SK-N-SH treated with all-trans-retinoic acid at 6 μM for 48 hours (cell line): ENCODE results near the gene ZMIZ1.

Experiments used
- ATAC-seq: fragments of 200-7000 bp; cut with Tn5 transposase; 3 replicates; pipeline ENCODE4 v1.9.1; 2020; ENCODE audit warnings: mild to moderate bottlenecking, moderate library complexity
- ARNTL ChIP-seq: fragments of 450-650 bp; formaldehyde crosslinking; IDR thresholded peaks from 2 replicates; pipeline ENCODE4 v1.5.0; 2020; ENCODE audit warnings: low read depth, mild to moderate bottlenecking, moderate library complexity, borderline replicate concordance
- BACH2 ChIP-seq: fragments of 250-450 bp; sonication (Bioruptor Pico); IDR thresholded peaks from 2 replicates; pipeline ENCODE4 v1.9.0; 2021; ENCODE audit warnings: mild to moderate bottlenecking, borderline replicate concordance
- CREB5 ChIP-seq: fragments of 250-450 bp; sonication (Bioruptor Pico); IDR thresholded peaks from 2 replicates; pipeline ENCODE4 v1.5.1; 2020; ENCODE audit warnings: low read depth, mild to moderate bottlenecking, moderate library complexity
- CSRNP3 ChIP-seq: fragments of 250-450 bp; sonication (Bioruptor Pico); IDR thresholded peaks from 2 replicates; pipeline ENCODE4 v1.5.1; 2021; ENCODE audit warnings: mild to moderate bottlenecking, moderate library complexity
- ESRRG ChIP-seq: fragments of 250-450 bp; sonication (Bioruptor Pico); IDR thresholded peaks from 2 replicates; pipeline ENCODE4 v1.6.1; 2021; ENCODE audit warnings: mild to moderate bottlenecking
- ISL1 ChIP-seq: fragments of 250-450 bp; sonication (Bioruptor Pico); IDR thresholded peaks from 2 replicates; pipeline ENCODE4 v2.1.2; 2022; ENCODE audit warnings: mild to moderate bottlenecking, moderate library complexity
- OSR1 ChIP-seq: fragments of 250-450 bp; sonication (Bioruptor Pico); IDR thresholded peaks from 2 replicates; pipeline ENCODE4 v1.8.0; 2022; ENCODE audit warnings: moderate library complexity, mild to moderate bottlenecking, inconsistent platforms
- PATZ1 ChIP-seq: fragments of 250-450 bp; sonication (Bioruptor Pico); IDR thresholded peaks from 2 replicates; pipeline ENCODE4 v1.8.0; 2020; ENCODE audit warnings: mild to moderate bottlenecking, moderate library complexity, borderline replicate concordance
- POU6F1 ChIP-seq: fragments of 250-450 bp; sonication (Bioruptor Pico); IDR thresholded peaks from 2 replicates; pipeline ENCODE4 v1.8.0; 2021; ENCODE audit warnings: low read depth, mild to moderate bottlenecking, moderate library complexity, borderline replicate concordance
- PPARA ChIP-seq: fragments of 250-450 bp; sonication (Bioruptor Pico); IDR thresholded peaks from 2 replicates; pipeline ENCODE4 v1.5.0; 2020; ENCODE audit warnings: mild to moderate bottlenecking, borderline replicate concordance
- RARB ChIP-seq: fragments of 250-450 bp; sonication (Bioruptor Pico); IDR thresholded peaks from 2 replicates; pipeline ENCODE4 v1.8.0; 2021; ENCODE audit warnings: mild to moderate bottlenecking, moderate library complexity
- SNAI2 ChIP-seq: fragments of 250-450 bp; sonication (Bioruptor Pico); IDR thresholded peaks from 2 replicates; pipeline ENCODE4 v1.5.0; 2020; ENCODE audit warnings: mild to moderate bottlenecking, moderate library complexity
- TCF4 ChIP-seq: fragments of 250-450 bp; sonication (Bioruptor Pico); IDR thresholded peaks from 2 replicates; pipeline ENCODE4 v1.8.0; 2021; ENCODE audit warnings: mild to moderate bottlenecking, moderate library complexity, borderline replicate concordance
- TOX ChIP-seq: fragments of 250-450 bp; sonication (Bioruptor Pico); IDR thresholded peaks from 2 replicates; pipeline ENCODE4 v1.8.0; 2021; ENCODE audit warnings: mild to moderate bottlenecking, moderate library complexity, borderline replicate concordance
- TSHZ2 ChIP-seq: fragments of 250-450 bp; sonication (Bioruptor Pico); IDR thresholded peaks from 2 replicates; pipeline ENCODE4 v1.5.0; 2020; ENCODE audit warnings: mild to moderate bottlenecking, moderate library complexity
- ZC3H10 ChIP-seq: fragments of 250-450 bp; sonication (Bioruptor Pico); IDR thresholded peaks from 2 replicates; pipeline ENCODE4 v1.5.1; 2021; ENCODE audit warnings: mild to moderate bottlenecking, moderate library complexity
- ZFP3 ChIP-seq: fragments of 250-450 bp; sonication (Bioruptor Pico); IDR thresholded peaks from 2 replicates; pipeline ENCODE4 v1.5.0; 2020; ENCODE audit warnings: mild to moderate bottlenecking, moderate library complexity
- ZFP30 ChIP-seq: fragments of 450-650 bp; formaldehyde crosslinking; IDR thresholded peaks from 2 replicates; pipeline ENCODE4 v1.5.0; 2022; ENCODE audit warnings: mild to moderate bottlenecking, moderate library complexity
- ZNF565 ChIP-seq: fragments of 450-650 bp; formaldehyde crosslinking; conservative IDR thresholded peaks from 2 replicates; pipeline ENCODE4 v1.5.0; 2020; ENCODE audit warnings: low read depth, mild to moderate bottlenecking, moderate library complexity
- ZNF70 ChIP-seq: fragments of 450-650 bp; formaldehyde crosslinking; IDR thresholded peaks from 2 replicates; pipeline ENCODE4 v1.5.0; 2020; ENCODE audit warnings: mild to moderate bottlenecking, moderate library complexity
- ZNF8 ChIP-seq: fragments of 450-650 bp; formaldehyde crosslinking; IDR thresholded peaks from 2 replicates; pipeline ENCODE4 v1.5.0; 2020; ENCODE audit warnings: mild to moderate bottlenecking, moderate library complexity

The ZMIZ1 gene

GRCh38 chr10:79292026-79292766, 223.4 kb downstream of the ZMIZ1 start:
- TF ChIP-seq CSRNP3 (no peak), ESRRG (CRISPR knock-in tag) (no peak), TCF4 (CRISPR knock-in tag) (no peak), ARNTL (CRISPR knock-in tag) (no peak), POU6F1 (CRISPR knock-in tag) (no peak), PATZ1 (CRISPR knock-in tag) (no peak), RARB (no peak), BACH2 (CRISPR knock-in tag) (no peak), TSHZ2 (CRISPR knock-in tag) (no peak), ZFP3 (CRISPR knock-in tag) (no peak), ZNF565 (CRISPR knock-in tag) (no peak), SNAI2 (CRISPR knock-in tag) (no peak), TOX (no peak), PPARA (CRISPR knock-in tag) (no peak), CREB5 (CRISPR knock-in tag) (no peak), OSR1 (CRISPR knock-in tag) (no peak), ZNF8 (CRISPR knock-in tag) (no peak)
- ATAC-seq = no peak; the same call in 2 of the 3 replicates

- no peak for TF ChIP-seq ZNF70 (CRISPR knock-in tag)
- TF ChIP-seq ARNTL (CRISPR knock-in tag) = no peak
- no peak for TF ChIP-seq ZNF8 (CRISPR knock-in tag)
- no peak for TF ChIP-seq POU6F1 (CRISPR knock-in tag)
- TF ChIP-seq SNAI2 (CRISPR knock-in tag) = no peak
- TF ChIP-seq PATZ1 (CRISPR knock-in tag) = no peak
- no peak for TF ChIP-seq ZFP30
- TF ChIP-seq ESRRG (CRISPR knock-in tag) = no peak
- no peak for TF ChIP-seq ZC3H10 (CRISPR knock-in tag)
- no peak for TF ChIP-seq TOX
- no peak for TF ChIP-seq BACH2 (CRISPR knock-in tag)
- no peak for TF ChIP-seq ISL1 (CRISPR knock-in tag)
- TF ChIP-seq RARB = no peak
- no peak for TF ChIP-seq CSRNP3
- TF ChIP-seq OSR1 (CRISPR knock-in tag) = no peak
- TF ChIP-seq, all 23 proteins: peak for 0
- ATAC-seq = peak; percentile 40
Measured at GRCh38 chr10:79292891-79293746, 224.4 kb downstream of the ZMIZ1 start.
